NCI-H446 treated with DMSO at 0.1 percent for 48 hours (cell line): ENCODE measurements around the gene PCDHGB3.

Source experiments
- DNase-seq: peaks from one replicate; lab custom pipeline; 2025; lab: John Stamatoyannopoulos, UW

The PCDHGB3 gene

DNA sequence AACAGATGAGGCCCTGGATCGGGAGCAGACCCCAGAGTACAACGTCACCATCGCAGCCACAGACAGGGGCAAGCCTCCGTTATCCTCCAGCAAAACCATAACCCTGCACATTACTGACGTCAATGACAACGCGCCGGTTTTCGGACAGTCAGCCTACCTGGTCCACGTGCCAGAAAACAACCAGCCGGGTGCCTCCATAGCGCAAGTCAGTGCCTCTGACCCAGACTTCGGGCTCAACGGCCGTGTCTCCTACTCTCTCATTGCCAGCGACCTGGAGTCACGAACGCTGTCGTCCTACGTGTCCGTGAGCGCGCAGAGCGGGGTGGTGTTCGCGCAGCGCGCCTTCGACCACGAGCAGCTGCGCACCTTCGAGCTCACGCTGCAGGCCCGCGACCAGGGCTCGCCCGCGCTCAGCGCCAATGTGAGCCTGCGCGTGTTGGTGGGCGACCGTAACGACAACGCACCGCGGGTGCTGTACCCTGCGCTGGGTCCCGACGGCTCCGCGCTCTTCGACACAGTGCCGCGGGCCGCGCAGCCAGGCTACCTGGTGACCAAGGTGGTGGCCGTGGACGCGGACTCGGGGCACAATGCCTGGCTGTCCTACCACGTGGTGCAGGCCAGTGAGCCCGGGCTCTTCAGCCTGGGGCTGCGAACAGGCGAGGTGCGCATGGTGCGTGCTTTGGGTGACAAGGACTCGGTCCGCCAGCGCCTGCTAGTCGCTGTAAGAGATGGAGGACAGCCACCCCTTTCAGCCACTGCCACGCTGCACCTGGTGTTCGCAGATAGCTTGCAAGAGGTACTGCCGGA is 49.2 kb downstream of the PCDHGB3 start:
- DNase-seq = no peak

DNA sequence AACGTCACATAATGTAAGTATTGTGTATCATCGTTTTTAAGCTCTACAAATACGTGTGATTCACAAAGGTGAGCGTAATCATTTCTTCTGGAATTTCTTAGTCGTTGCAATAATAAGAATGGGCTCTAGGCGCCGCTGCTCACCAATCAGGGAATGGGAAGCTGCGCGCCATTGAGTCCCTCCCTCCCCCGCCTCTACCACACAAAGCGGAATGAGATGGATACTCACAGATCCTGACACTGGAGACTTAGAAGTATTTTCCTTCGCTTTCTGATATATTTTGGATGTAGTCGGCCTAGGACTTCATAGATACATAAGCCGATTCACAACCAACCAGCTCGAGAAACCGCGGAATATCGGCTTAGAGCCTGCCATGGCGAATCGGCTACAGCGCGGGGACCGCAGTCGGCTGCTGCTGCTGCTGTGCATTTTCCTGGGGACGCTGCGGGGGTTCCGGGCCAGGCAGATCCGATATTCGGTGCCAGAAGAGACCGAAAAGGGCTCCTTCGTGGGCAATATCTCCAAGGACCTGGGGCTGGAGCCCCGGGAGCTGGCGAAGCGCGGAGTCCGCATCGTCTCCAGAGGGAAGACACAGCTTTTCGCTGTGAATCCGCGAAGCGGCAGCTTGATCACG is 50.9 kb downstream of the PCDHGB3 start, which contains the start of gene PCDHGA11:
Gene PCDHGA11 (plus strand): TSS at position 197 of the 634 bp plus-strand sequence. CDS start 177 bp downstream, at position 374.
- DNase-seq = peak; percentile 1

- DNase-seq = no peak
Measured at GRCh38 chr5:141421489-141421855, 51.4 kb downstream of the PCDHGB3 start.
